Measurements from ENCODE around the gene TMTC2. TPM values are rescaled to one million over a fixed set of nuclear protein-coding genes. Genes with fewer than 3 reads are reported as not detected.

Gene TMTC2
- polyA plus RNA-seq, 1 donor from 2014 or later, result 20.6 TPM

GRCh38 chr12:82817368-82817767, 130.7 kb downstream of the TMTC2 start:
- Histone ChIP-seq H3K4me3 (ENCODE audit: low read length) (no peak overlapping the region), H2AFZ (ENCODE audit: low read depth, low read length) (no peak overlapping the region), H3K27me3 (ENCODE audit: insufficient read depth, low read depth, low read length) (no peaks in the 10 kb centered on the region), H3K9me2 (ENCODE audit: insufficient read depth, low read length) (no peaks in the 10 kb centered on the region), H4K20me1 (ENCODE audit: insufficient read depth) (no peaks in the 10 kb centered on the region), H3K4me2 (ENCODE audit: low read length) (no peak overlapping the region), H3K9ac (ENCODE audit: low read length) (no peak overlapping the region), H3K79me2 (replicated peaks; ENCODE audit: insufficient read depth, low read length) (no peaks in the 10 kb centered on the region), H3F3A (ENCODE audit: insufficient read depth, low read length, poor library complexity, severe bottlenecking) (no peaks in the 10 kb centered on the region), H3K36me3 (ENCODE audit: insufficient read depth, low read length) (no peaks in the 10 kb centered on the region), H3K9me3 (ENCODE audit: low read length) (no peaks in the 10 kb centered on the region), H3K27ac (ENCODE audit: low read length) (no peak overlapping the region)
- no peak for TF ChIP-seq POLR2AphosphoS5 (IDR thresholded peaks at IDR 0.05)
- no peak for TF ChIP-seq SMC3 (conservative IDR thresholded peaks at IDR 0.05; ENCODE audit: poor library complexity)
- TF ChIP-seq CTCF (IDR thresholded peaks at IDR 0.05; ENCODE audit: poor library complexity, severe bottlenecking), result no peak
- TF ChIP-seq REST (IDR thresholded peaks at IDR 0.05; ENCODE audit: borderline replicate concordance), result no peak
- no peak for TF ChIP-seq RAD21 (conservative IDR thresholded peaks at IDR 0.05)
- no peak for TF ChIP-seq EZH2 (IDR thresholded peaks at IDR 0.05; ENCODE audit: borderline replicate concordance, insufficient read depth, low read length, poor library complexity, severe bottlenecking)
- TF ChIP-seq TAF1 (IDR thresholded peaks at IDR 0.05; ENCODE audit: low read depth), result no peak
- TF ChIP-seq MXI1 (conservative IDR thresholded peaks at IDR 0.05; ENCODE audit: poor library complexity, severe bottlenecking), result no peak
- no peak for TF ChIP-seq EP300 (conservative IDR thresholded peaks at IDR 0.05; ENCODE audit: poor library complexity, severe bottlenecking)

GRCh38 chr12:82818271-82819035, 131.7 kb downstream of the TMTC2 start:
- H4K20me1 ChIP-seq (ENCODE audit: insufficient read depth), result no peaks in the 10 kb centered on the region
- no peak overlapping the region for H3K9ac ChIP-seq (ENCODE audit: low read length)
- no peaks in the 10 kb centered on the region for H3K36me3 ChIP-seq (ENCODE audit: insufficient read depth, low read length)
- no peaks in the 10 kb centered on the region for H3K9me3 ChIP-seq (ENCODE audit: low read length)
- no peaks in the 10 kb centered on the region for H3K79me2 ChIP-seq (replicated peaks; ENCODE audit: insufficient read depth, low read length)
- H3K4me3 ChIP-seq (ENCODE audit: low read length), result no peak overlapping the region
- TF ChIP-seq EZH2 (IDR thresholded peaks at IDR 0.05; ENCODE audit: borderline replicate concordance, insufficient read depth, low read length, poor library complexity, severe bottlenecking) (no peak), POLR2AphosphoS5 (IDR thresholded peaks at IDR 0.05) (no peak), TAF1 (IDR thresholded peaks at IDR 0.05; ENCODE audit: low read depth) (no peak), CTCF (IDR thresholded peaks at IDR 0.05; ENCODE audit: poor library complexity, severe bottlenecking) (no peak), MXI1 (conservative IDR thresholded peaks at IDR 0.05; ENCODE audit: poor library complexity, severe bottlenecking) (no peak), EP300 (conservative IDR thresholded peaks at IDR 0.05; ENCODE audit: poor library complexity, severe bottlenecking) (no peak), RAD21 (conservative IDR thresholded peaks at IDR 0.05) (no peak), REST (IDR thresholded peaks at IDR 0.05; ENCODE audit: borderline replicate concordance) (no peak), SMC3 (conservative IDR thresholded peaks at IDR 0.05; ENCODE audit: poor library complexity) (no peak)
- no peaks in the 10 kb centered on the region for H3K9me2 ChIP-seq (ENCODE audit: insufficient read depth, low read length)
- H3F3A ChIP-seq (ENCODE audit: insufficient read depth, low read length, poor library complexity, severe bottlenecking), result no peaks in the 10 kb centered on the region
- no peak overlapping the region for H2AFZ ChIP-seq (ENCODE audit: low read depth, low read length)
- H3K4me2 ChIP-seq (ENCODE audit: low read length), result no peak overlapping the region
- H3K27me3 ChIP-seq (ENCODE audit: insufficient read depth, low read depth, low read length), result no peaks in the 10 kb centered on the region
- H3K27ac ChIP-seq (ENCODE audit: low read length), result no peak overlapping the region
